NB4 (cell line): ENCODE results near the gene SLC39A10.
A peak's percentile ranks its signal among the peaks of the same experiment; 100 is the strongest.

Experiments used
- DNase-seq: peaks from one replicate; pipeline ENCODE4 v3.0.0; 2010; ENCODE audit warnings: low read depth
- H3K4me3 ChIP-seq: one replicate; pipeline ENCODE4 v1.5.1; 2011; ENCODE audit warnings: mild to moderate bottlenecking, low read depth, low read length, moderate library complexity
- CTCF ChIP-seq: IDR thresholded peaks from one replicate; pipeline ENCODE4 v1.5.1; 2012; ENCODE audit warnings: low read depth, low read length
- MAX ChIP-seq: IDR thresholded peaks from 2 replicates; pipeline ENCODE4 v1.6.1; 2011; ENCODE audit warnings: low read depth, low read length
- MYC ChIP-seq: IDR thresholded peaks from 2 replicates; pipeline ENCODE4 v1.6.1; 2011; ENCODE audit warnings: low read depth, low read length
- POLR2A ChIP-seq: IDR thresholded peaks from 2 replicates; pipeline ENCODE4 v1.6.1; 2011; ENCODE audit warnings: mild to moderate bottlenecking; ENCODE audit not compliant: insufficient read length; ENCODE audit errors: extremely low read depth

Gene SLC39A10

GRCh38 chr2:195649629-195650190 is 7.3 kb upstream of the SLC39A10 start:
- DNase-seq: peak; percentile 52
- no peak for TF ChIP-seq CTCF
- no peak for TF ChIP-seq MYC
- TF ChIP-seq POLR2A: no peak
- no peak for TF ChIP-seq MAX

GRCh38 chr2:195651046-195651445 is 6.0 kb upstream of the SLC39A10 start:
- peak overlapping the region; percentile 35 for H3K4me3 ChIP-seq

More at GRCh38 chr2:195649629-195650190, 7.3 kb upstream of the SLC39A10 start:
- peak overlapping the region; percentile 51 for H3K4me3 ChIP-seq

GRCh38 chr2:195652911-195653310 is 4.1 kb upstream of the SLC39A10 start:
- H3K4me3 ChIP-seq: no peak overlapping the region
- no peak for DNase-seq
- no peak for TF ChIP-seq MAX
- TF ChIP-seq POLR2A: no peak
- TF ChIP-seq MYC: no peak
- TF ChIP-seq CTCF: no peak

More at GRCh38 chr2:195651046-195651445, 6.0 kb upstream of the SLC39A10 start:
- DNase-seq: peak; percentile 70
- TF ChIP-seq MYC (no peak), CTCF (no peak), POLR2A (no peak), MAX (no peak)

GRCh38 chr2:195656161-195656858 is 716 bp upstream of the SLC39A10 start:
- no peak for TF ChIP-seq MAX
- TF ChIP-seq MYC: no peak
- no peak for TF ChIP-seq CTCF
- peak; percentile 18 for TF ChIP-seq POLR2A
- H3K4me3 ChIP-seq: peak overlapping the region; percentile 87
- peak; percentile 61 for DNase-seq

GRCh38 chr2:195657634-195658540 is 861 bp downstream of the SLC39A10 start:
- peak; percentile 97 for TF ChIP-seq MAX
- peak; percentile 97 for TF ChIP-seq MYC
- TF ChIP-seq CTCF: no peak
- peak; percentile 56 for TF ChIP-seq POLR2A
- peak; percentile 90 for DNase-seq
- peak overlapping the region; percentile 87 for H3K4me3 ChIP-seq
